Tongue (tissue), 2 donors: ENCODE data around the gene ZNHIT1. TPM values are rescaled to one million over a fixed set of nuclear protein-coding genes. Genes with fewer than 3 reads are reported as not detected.
"Not testable (repeated sequence)": the region's sequence is repeated elsewhere in the genome, so short reads cannot be mapped to it uniquely, and the experiment has no call there.

ENCODE experiments used
- DNase-seq: peaks from one replicate; pipeline ENCODE4 v3.0.0-alpha.2; 2015
- total RNA-seq: library from RNA; depleted of rRNA; stranded (reverse); fragments of >200 nt; gene quantifications from one replicate; pipeline ENCODE4 v1.2.3, GENCODE V29; 2014

ZNHIT1 gene
- total RNA-seq, 1 donor from 2014 or later: 38.2 TPM

GRCh38 chr7:101186844-101187428 is 31.0 kb upstream of the ZNHIT1 start:
- no peak for DNase-seq

- DNase-seq: no peak
Observed at GRCh38 chr7:101189109-101189508, 28.9 kb upstream of the ZNHIT1 start.

- DNase-seq: no peak
Observed at GRCh38 chr7:101195884-101196283, 22.1 kb upstream of the ZNHIT1 start.

GRCh38 chr7:101197991-101198390 is 20.0 kb upstream of the ZNHIT1 start:
- DNase-seq: no peak

GRCh38 chr7:101198476-101198875 is 19.5 kb upstream of the ZNHIT1 start:
- no peak for DNase-seq

GRCh38 chr7:101199522-101199921 is 18.4 kb upstream of the ZNHIT1 start:
- not testable (repeated sequence) for DNase-seq

GRCh38 chr7:101200504-101200861 is 17.5 kb upstream of the ZNHIT1 start:
- DNase-seq: no peak

GRCh38 chr7:101200862-101201599 is 16.9 kb upstream of the ZNHIT1 start, which contains the start of gene MOGAT3:
Gene MOGAT3, minus strand, starts transcription at chr7:101201036. Its CDS starts 182 bp downstream, at chr7:101200854.
- DNase-seq: no peak

- DNase-seq: no peak
Observed at GRCh38 chr7:101201695-101202602, 16.0 kb upstream of the ZNHIT1 start.

GRCh38 chr7:101202603-101202918 is 15.4 kb upstream of the ZNHIT1 start:
- no peak for DNase-seq

GRCh38 chr7:101203740-101204738 is 13.9 kb upstream of the ZNHIT1 start:
- not testable (repeated sequence) for DNase-seq

GRCh38 chr7:101205901-101206664 is 11.9 kb upstream of the ZNHIT1 start:
- no peak for DNase-seq

GRCh38 chr7:101206665-101207042 is 11.3 kb upstream of the ZNHIT1 start:
- no peak for DNase-seq

GRCh38 chr7:101207459-101207858 is 10.5 kb upstream of the ZNHIT1 start:
- DNase-seq: no peak

GRCh38 chr7:101208794-101209193 is 9.2 kb upstream of the ZNHIT1 start:
- DNase-seq: no peak

- no peak for DNase-seq
Observed at GRCh38 chr7:101210143-101210542, 7.8 kb upstream of the ZNHIT1 start.

GRCh38 chr7:101211501-101211900 is 6.5 kb upstream of the ZNHIT1 start:
- no peak for DNase-seq

GRCh38 chr7:101212014-101212413 is 6.0 kb upstream of the ZNHIT1 start:
- DNase-seq: no peak

- no peak for DNase-seq
Observed at GRCh38 chr7:101216001-101216859, 1.7 kb upstream of the ZNHIT1 start.

GRCh38 chr7:101216860-101217387 is 1.0 kb upstream of the ZNHIT1 start:
- DNase-seq: no peak
